VCaP (cell line): Measurements from ENCODE around the gene CDH4.

Source experiments
- H3K27ac ChIP-seq: fragments of 450-650 bp; 2 replicates; pipeline ENCODE4 v1.5.1; 2017
- CTCF ChIP-seq: fragments of 450-650 bp; conservative IDR thresholded peaks from 2 replicates; pipeline ENCODE4 v1.5.1; 2017; ENCODE audit warnings: mild to moderate bottlenecking, moderate library complexity

The CDH4 gene

DNA sequence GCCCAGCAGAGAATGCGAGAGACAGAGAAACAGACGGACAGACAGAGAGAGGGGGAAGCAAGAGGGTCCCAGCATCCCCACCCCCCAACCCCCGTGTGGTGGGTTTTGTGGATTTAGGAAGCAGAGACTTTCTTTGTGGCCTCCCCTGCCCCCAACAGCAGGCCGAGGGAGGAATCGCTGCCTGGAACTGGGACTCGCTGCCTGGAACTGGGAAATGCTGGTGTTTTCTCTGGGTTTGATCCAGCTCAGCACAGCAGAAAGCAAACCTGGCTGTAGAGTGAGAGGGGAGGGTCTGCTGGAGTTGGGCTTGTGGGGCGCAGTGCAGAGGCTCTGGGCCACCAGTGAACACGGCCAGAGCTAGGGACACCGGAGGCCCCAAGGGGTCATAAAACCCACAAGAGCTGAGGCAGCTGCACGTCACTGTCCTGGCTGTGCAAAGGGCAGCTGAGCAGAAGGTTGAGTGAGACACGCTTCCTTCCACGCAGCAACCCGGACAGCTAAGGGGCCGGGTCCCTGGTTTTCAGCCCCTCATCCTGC, 631.9 kb downstream of the CDH4 start:
- H3K27ac ChIP-seq: no peak overlapping the region
- TF ChIP-seq CTCF: no peak

GRCh38 chr20:61884571-61885389, 632.7 kb downstream of the CDH4 start:
- no peak for TF ChIP-seq CTCF
- no peak overlapping the region for H3K27ac ChIP-seq

GRCh38 chr20:61885759-61886715, 634.0 kb downstream of the CDH4 start:
- no peak for TF ChIP-seq CTCF
- no peak overlapping the region for H3K27ac ChIP-seq

- peak; percentile 95 for TF ChIP-seq CTCF
- no peak overlapping the region for H3K27ac ChIP-seq
Observed at GRCh38 chr20:61886721-61887595, 634.9 kb downstream of the CDH4 start.

DNA sequence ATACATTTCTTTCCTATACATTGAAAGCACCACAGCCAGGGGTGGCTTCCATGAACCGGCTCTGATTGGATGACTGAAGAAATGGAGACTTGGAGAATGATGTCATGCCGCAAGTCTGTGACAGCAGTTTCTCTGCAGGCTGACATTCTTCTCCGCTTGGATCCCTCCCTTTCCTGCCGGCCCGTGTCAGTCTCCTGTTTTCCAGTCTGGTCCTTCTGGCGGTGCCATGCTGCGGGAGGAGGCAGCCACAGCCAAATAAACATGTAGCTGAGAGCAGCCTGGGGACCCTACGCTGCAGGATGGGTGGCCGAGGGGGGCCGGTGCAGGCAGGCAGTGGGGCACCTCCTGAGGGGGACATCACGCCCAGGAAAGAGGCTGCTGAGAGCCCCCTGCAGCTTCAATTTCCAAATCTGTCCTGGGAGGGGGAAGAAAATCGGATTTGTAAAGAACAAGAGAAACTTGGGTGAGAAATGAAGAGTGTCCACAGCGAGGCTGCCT, 635.6 kb downstream of the CDH4 start:
- peak; percentile 62; the same call in 1 of the 2 replicates for TF ChIP-seq CTCF
- H3K27ac ChIP-seq: no peak overlapping the region

- TF ChIP-seq CTCF: no peak
- H3K27ac ChIP-seq: no peak overlapping the region
Observed at GRCh38 chr20:61888101-61888865, 636.2 kb downstream of the CDH4 start.
